ENCODE measurements around the gene STAP2.

DNA sequence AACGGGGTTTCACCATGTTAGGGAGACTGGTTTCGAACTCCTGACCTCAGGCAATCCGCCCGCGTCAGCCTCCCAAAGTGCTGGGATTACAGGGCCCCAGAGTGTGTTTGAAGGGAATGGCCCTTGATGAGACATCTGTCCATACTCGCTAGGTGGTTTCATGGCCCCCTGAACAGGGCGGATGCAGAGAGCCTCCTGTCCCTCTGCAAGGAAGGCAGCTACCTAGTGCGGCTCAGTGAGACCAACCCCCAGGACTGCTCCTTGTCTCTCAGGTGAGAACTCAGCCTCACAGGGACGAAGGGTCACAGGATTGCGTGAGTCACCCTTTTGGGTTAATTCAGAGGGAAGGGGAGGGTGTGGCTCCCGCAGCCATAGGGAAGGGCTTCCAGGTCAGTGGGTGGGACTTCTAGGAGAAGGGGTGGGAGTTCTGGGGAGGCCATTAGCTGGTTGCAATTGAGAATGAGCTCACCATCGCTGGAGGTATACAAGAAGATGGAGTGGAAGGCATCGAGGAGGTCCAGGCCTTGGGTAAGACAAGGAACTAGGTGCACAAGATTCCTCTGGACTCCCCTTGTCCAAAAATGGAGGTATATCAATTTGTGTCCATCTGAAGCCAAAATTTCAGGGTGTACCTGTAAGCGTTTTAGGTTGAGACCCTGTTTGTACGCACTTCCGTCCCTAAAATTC lies 50.4 kb downstream of the STAP2 start:
- TF ChIP-seq, protein P1, sequence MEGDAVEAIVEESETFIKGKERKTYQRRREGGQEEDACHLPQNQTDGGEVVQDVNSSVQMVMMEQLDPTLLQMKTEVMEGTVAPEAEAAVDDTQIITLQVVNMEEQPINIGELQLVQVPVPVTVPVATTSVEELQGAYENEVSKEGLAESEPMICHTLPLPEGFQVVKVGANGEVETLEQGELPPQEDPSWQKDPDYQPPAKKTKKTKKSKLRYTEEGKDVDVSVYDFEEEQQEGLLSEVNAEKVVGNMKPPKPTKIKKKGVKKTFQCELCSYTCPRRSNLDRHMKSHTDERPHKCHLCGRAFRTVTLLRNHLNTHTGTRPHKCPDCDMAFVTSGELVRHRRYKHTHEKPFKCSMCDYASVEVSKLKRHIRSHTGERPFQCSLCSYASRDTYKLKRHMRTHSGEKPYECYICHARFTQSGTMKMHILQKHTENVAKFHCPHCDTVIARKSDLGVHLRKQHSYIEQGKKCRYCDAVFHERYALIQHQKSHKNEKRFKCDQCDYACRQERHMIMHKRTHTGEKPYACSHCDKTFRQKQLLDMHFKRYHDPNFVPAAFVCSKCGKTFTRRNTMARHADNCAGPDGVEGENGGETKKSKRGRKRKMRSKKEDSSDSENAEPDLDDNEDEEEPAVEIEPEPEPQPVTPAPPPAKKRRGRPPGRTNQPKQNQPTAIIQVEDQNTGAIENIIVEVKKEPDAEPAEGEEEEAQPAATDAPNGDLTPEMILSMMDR (conservative IDR thresholded peaks at IDR 0.05; ENCODE audit: low read depth, low read length): no peak
- TF ChIP-seq EZH2phosphoT487 (IDR thresholded peaks at IDR 0.05; ENCODE audit: borderline replicate concordance, low read length) (no peak), EZH2 (IDR thresholded peaks at IDR 0.05; ENCODE audit: low read length, unreplicated experiment) (no peak)

All from PC-3 (cell line).